GM12891 (cell line): ENCODE results near the gene DENND1A.
"Not testable (repeated sequence)": the region's sequence is repeated elsewhere in the genome, so short reads cannot be mapped to it uniquely, and the experiment has no call there.

Experiments
- DNase-seq: peaks from one replicate; pipeline ENCODE4 v3.0.0; 2011; ENCODE audit warnings: low spot score; ENCODE audit not compliant: insufficient read length
- FAIRE-seq: peaks from 2 replicates; lab custom pipeline; 2011; peaks lifted over from hg19 to GRCh38; lab: Jason Lieb, UNC
- PAX5 ChIP-seq: IDR thresholded peaks from 2 replicates; pipeline ENCODE4 v1.6.1; 2011; ENCODE audit warnings: low read length, moderate library complexity, mild to moderate bottlenecking; ENCODE audit not compliant: insufficient read depth, severe bottlenecking
- POLR2A ChIP-seq: IDR thresholded peaks from 2 replicates; pipeline ENCODE4 v1.6.1; 2011; ENCODE audit warnings: low read depth, low read length, control low read depth
- POLR2AphosphoS5 ChIP-seq: IDR thresholded peaks from 2 replicates; pipeline ENCODE4 v1.6.1; 2011; ENCODE audit warnings: low read depth, low read length, control low read depth
- POU2F2 ChIP-seq: IDR thresholded peaks from 2 replicates; pipeline ENCODE4 v1.6.1; 2011; ENCODE audit warnings: low read depth, mild to moderate bottlenecking, control low read depth, low read length, moderate library complexity
- SPI1 ChIP-seq: IDR thresholded peaks from 2 replicates; pipeline ENCODE4 v1.6.1; 2011; ENCODE audit warnings: low read depth, low read length, control low read depth
- TAF1 ChIP-seq: IDR thresholded peaks from 2 replicates; pipeline ENCODE4 v1.6.1; 2011; ENCODE audit warnings: low read depth, low read length, control low read depth

The DENND1A gene

GRCh38 chr9:123399803-123400378, 530.0 kb downstream of the DENND1A start:
- FAIRE-seq (no peak), DNase-seq (peak; percentile 56)
- TF ChIP-seq PAX5 (no peak), TAF1 (no peak), POLR2A (no peak), POU2F2 (no peak)

GRCh38 chr9:123398938-123399337, 531.0 kb downstream of the DENND1A start:
- FAIRE-seq, DNase-seq: not testable (repeated sequence)

- no peak for FAIRE-seq
- no peak for DNase-seq
- TF ChIP-seq TAF1 (no peak), POU2F2 (no peak), SPI1 (no peak), POLR2AphosphoS5 (no peak), PAX5 (no peak), POLR2A (no peak)
Observed at GRCh38 chr9:123397975-123398374, 532.0 kb downstream of the DENND1A start.

GRCh38 chr9:123395689-123396511, 534.0 kb downstream of the DENND1A start:
- TF ChIP-seq TAF1 (no peak), POU2F2 (no peak), SPI1 (no peak), POLR2A (no peak), POLR2AphosphoS5 (no peak), PAX5 (no peak)
- DNase-seq (no peak), FAIRE-seq (no peak)

- TF ChIP-seq SPI1 (no peak), POLR2A (no peak), POLR2AphosphoS5 (no peak), TAF1 (no peak), PAX5 (no peak), POU2F2 (no peak)
Observed at GRCh38 chr9:123395276-123395688, 534.6 kb downstream of the DENND1A start.

GRCh38 chr9:123394291-123395235, 535.4 kb downstream of the DENND1A start:
- DNase-seq (no peak), FAIRE-seq (no peak)
- TF ChIP-seq TAF1 (no peak), POLR2AphosphoS5 (no peak)

More at GRCh38 chr9:123395276-123395688, 534.6 kb downstream of the DENND1A start:
- DNase-seq: no peak
- FAIRE-seq: no peak

- DNase-seq (no peak), FAIRE-seq (no peak)
- TF ChIP-seq TAF1: no peak
- no peak for TF ChIP-seq POLR2AphosphoS5
- TF ChIP-seq PAX5: no peak
- no peak for TF ChIP-seq POU2F2
- TF ChIP-seq SPI1: no peak
- no peak for TF ChIP-seq POLR2A
Observed at GRCh38 chr9:123392802-123393201, 537.1 kb downstream of the DENND1A start.

GRCh38 chr9:123391946-123392345, 538.0 kb downstream of the DENND1A start:
- FAIRE-seq (no peak), DNase-seq (no peak)
- TF ChIP-seq POU2F2 (no peak), POLR2AphosphoS5 (no peak), PAX5 (no peak), SPI1 (no peak), POLR2A (no peak), TAF1 (no peak)

- FAIRE-seq: no peak
- no peak for TF ChIP-seq POLR2A
- no peak for TF ChIP-seq POLR2AphosphoS5
- no peak for TF ChIP-seq TAF1
- no peak for TF ChIP-seq POU2F2
- TF ChIP-seq SPI1: no peak
- no peak for TF ChIP-seq PAX5
- DNase-seq: no peak
Observed at GRCh38 chr9:123391233-123391632, 538.7 kb downstream of the DENND1A start.
